ENCODE results near the gene IGFLR1. TPM values are rescaled to one million over a fixed set of nuclear protein-coding genes. Genes with fewer than 3 reads are reported as not detected.

IGFLR1 gene
- total and polyA plus RNA-seq, 4 donors, result 7.0 to 59.7 (median 31.2) TPM

- TF ChIP-seq MAX (IDR thresholded peaks at IDR 0.05), result no peak
- no peak for TF ChIP-seq CTCF (IDR thresholded peaks at IDR 0.05; ENCODE audit: low read depth, low read length, missing input control)
- no peak for TF ChIP-seq HNF4G (IDR thresholded peaks at IDR 0.05)
- TF ChIP-seq ZBTB33 (IDR thresholded peaks at IDR 0.05), result no peak
- 78% methylated on average over 13 of the region's 13 CpGs for WGBS
- Histone ChIP-seq H3K36me3 (ENCODE audit: control insufficient read depth in 4 of 4, insufficient read depth in 3 of 4, low read depth in 1 of 4, low read length in 3 of 4) (peaks cover 0 to 1% (median 0%) of the 10 kb centered on the region in 4 donors), H3K27me3 (ENCODE audit: control insufficient read depth in 4 of 4, insufficient read depth in 4 of 4, low read length in 3 of 4) (no peaks in the 10 kb centered on the region), H3K9ac (ENCODE audit: low read depth in 1 of 2, low read length in 2 of 2) (no peak overlapping the region), H3K4me3 (ENCODE audit: low read depth in 1 of 3, low read length in 3 of 3) (peak overlapping the region in 1 of 3 donors; percentile 85), H3K27ac (ENCODE audit: low read depth in 1 of 2, low read length in 2 of 2) (no peak overlapping the region), H3K4me1 (ENCODE audit: control insufficient read depth in 4 of 4, insufficient read depth in 4 of 4, low read length in 3 of 4) (peaks cover 0 to 5% (median 4%) of the 10 kb centered on the region in 4 donors), H3K9me3 (ENCODE audit: control insufficient read depth in 4 of 4, low read length in 3 of 4) (no peaks in the 10 kb centered on the region)
- no peak for DNase-seq (ENCODE audit: low spot score)
Measured at GRCh38 chr19:35776102-35776788, 34.0 kb upstream of the IGFLR1 start.

- Histone ChIP-seq H3K9me3 (ENCODE audit: control insufficient read depth in 4 of 4, low read length in 3 of 4) (no peaks in the 10 kb centered on the region), H3K27ac (ENCODE audit: low read depth in 1 of 2, low read length in 2 of 2) (no peak within 1 kb of the TSS), H3K36me3 (ENCODE audit: control insufficient read depth in 4 of 4, insufficient read depth in 3 of 4, low read depth in 1 of 4, low read length in 3 of 4) (no peaks in the 10 kb centered on the region), H3K9ac (ENCODE audit: low read depth in 1 of 2, low read length in 2 of 2) (no peak within 1 kb of the TSS), H3K27me3 (ENCODE audit: control insufficient read depth in 4 of 4, insufficient read depth in 4 of 4, low read length in 3 of 4) (no peaks in the 10 kb centered on the region), H3K4me1 (ENCODE audit: control insufficient read depth in 4 of 4, insufficient read depth in 4 of 4, low read length in 3 of 4) (peaks cover 0 to 5% (median 4%) of the 10 kb centered on the region in 4 donors), H3K4me3 (ENCODE audit: low read depth in 1 of 3, low read length in 3 of 3) (peak within 1 kb of the TSS in 2 of 3 donors; percentile 71 to 85)
- 3% methylated on average over 82 of the region's 82 CpGs for WGBS
- TF ChIP-seq SP1 (IDR thresholded peaks at IDR 0.05) (peak; percentile 69), HNF4A (conservative IDR thresholded peaks at IDR 0.05) (no peak), RAD21 (IDR thresholded peaks at IDR 0.05) (peak in 1 of 2 donors; percentile 25), MAX (IDR thresholded peaks at IDR 0.05) (no peak), NR2F2 (IDR thresholded peaks at IDR 0.05) (no peak), ZBTB33 (IDR thresholded peaks at IDR 0.05) (no peak), HNF4G (IDR thresholded peaks at IDR 0.05) (no peak), FOXA2 (IDR thresholded peaks at IDR 0.05) (no peak), GABPA (IDR thresholded peaks at IDR 0.05 in 1 of 2, conservative IDR thresholded peaks at IDR 0.05 in 1 of 2) (no peak)
- peak; percentile 99 for DNase-seq (ENCODE audit: low spot score)
Measured at GRCh38 chr19:35775298-35776101, 33.2 kb upstream of the IGFLR1 start, which contains the start of gene ARHGAP33. ARHGAP33 (plus strand) TSS chr19:35775564; CDS start chr19:35775659, 95 bp downstream.

Data from liver (tissue), 9 donors.